Skin of body (tissue), 2 donors: Measurements from ENCODE around the gene COL19A1. TPM values are rescaled to one million over a fixed set of nuclear protein-coding genes. Genes with fewer than 3 reads are reported as not detected.
"Not testable (repeated sequence)": the region's sequence is repeated elsewhere in the genome, so short reads cannot be mapped to it uniquely, and the experiment has no call there.

Experiments used
- DNase-seq: peaks from one replicate; lab custom pipeline; 2025; lab: John Stamatoyannopoulos, UW
- total RNA-seq: library from RNA; depleted of rRNA; stranded (reverse); fragments of >200 nt; gene quantifications from one replicate; pipeline ENCODE4 v1.2.3, GENCODE V29; 2014

Gene COL19A1
- total RNA-seq, 1 donor from 2014 or later = 2.3 TPM

GRCh38 chr6:69958978-69959377 is 92.6 kb downstream of the COL19A1 start:
- DNase-seq = no peak

- not testable (repeated sequence) for DNase-seq
Observed at GRCh38 chr6:69965974-69966373, 99.6 kb downstream of the COL19A1 start.

- no peak for DNase-seq
Observed at GRCh38 chr6:69973138-69973537, 106.8 kb downstream of the COL19A1 start.

GRCh38 chr6:69973763-69974162 is 107.4 kb downstream of the COL19A1 start:
- DNase-seq = no peak

- no peak for DNase-seq
Observed at GRCh38 chr6:69974193-69974592, 107.8 kb downstream of the COL19A1 start.

- no peak for DNase-seq
Observed at GRCh38 chr6:69976591-69977090, 110.3 kb downstream of the COL19A1 start.

GRCh38 chr6:69980624-69981023 is 114.3 kb downstream of the COL19A1 start:
- DNase-seq = no peak

GRCh38 chr6:69984506-69984905 is 118.2 kb downstream of the COL19A1 start:
- DNase-seq = no peak

- DNase-seq = no peak
Observed at GRCh38 chr6:69985180-69985579, 118.8 kb downstream of the COL19A1 start.

GRCh38 chr6:69987550-69987949 is 121.2 kb downstream of the COL19A1 start:
- DNase-seq = no peak

GRCh38 chr6:69988458-69989126 is 122.2 kb downstream of the COL19A1 start:
- DNase-seq = no peak

GRCh38 chr6:69994251-69994650 is 127.9 kb downstream of the COL19A1 start:
- DNase-seq = no peak

- no peak for DNase-seq
Observed at GRCh38 chr6:70008189-70008588, 141.8 kb downstream of the COL19A1 start.

- not testable (repeated sequence) for DNase-seq
Observed at GRCh38 chr6:70010339-70010738, 144.0 kb downstream of the COL19A1 start.

- DNase-seq = not testable (repeated sequence)
Observed at GRCh38 chr6:70023201-70023600, 156.8 kb downstream of the COL19A1 start.

- DNase-seq = no peak
Observed at GRCh38 chr6:70028246-70028645, 161.9 kb downstream of the COL19A1 start.

GRCh38 chr6:70028926-70029325 is 162.6 kb downstream of the COL19A1 start:
- no peak for DNase-seq

GRCh38 chr6:70033781-70034180 is 167.4 kb downstream of the COL19A1 start:
- no peak for DNase-seq

GRCh38 chr6:70037445-70037844 is 171.1 kb downstream of the COL19A1 start:
- no peak for DNase-seq

GRCh38 chr6:70040766-70041165 is 174.4 kb downstream of the COL19A1 start:
- no peak for DNase-seq

GRCh38 chr6:70041411-70041810 is 175.1 kb downstream of the COL19A1 start:
- no peak for DNase-seq

GRCh38 chr6:70045413-70045812 is 179.1 kb downstream of the COL19A1 start:
- no peak for DNase-seq
